H1 (cell line): ENCODE data around the gene PRKAR2A. TPM values are rescaled to one million over a fixed set of nuclear protein-coding genes. Genes with fewer than 3 reads are reported as not detected.

ENCODE experiments used
- CTCF ChIA-PET: fragments of 300-600 bp; sonication (Branson Sonifier 250); formaldehyde crosslinking; loops from one replicate; lab custom pipeline; 2021; ENCODE audit not compliant: partially characterized antibody; lab: Charles Lee
- POLR2A ChIA-PET: fragments of 300-600 bp; sonication (Branson Sonifier 250); formaldehyde crosslinking; loops from one replicate; lab custom pipeline; 2021; ENCODE audit warnings: inconsistent platforms; ENCODE audit not compliant: partially characterized antibody; lab: Charles Lee
- DNase-seq, 2 experiments: peaks; one replicate each; pipeline versions ENCODE4 v3.0.0 to v3.0.0-alpha.2; 2010 to 2022; ENCODE audit warnings: low spot score in 2 of 2, low read depth in 1 of 2, mixed read lengths in 1 of 2
- FAIRE-seq: peaks from 2 replicates; lab custom pipeline; 2011; peaks lifted over from hg19 to GRCh38; lab: Jason Lieb, UNC
- H2AFZ ChIP-seq: 2 replicates; pipeline ENCODE4 v1.8.1; 2012; ENCODE audit warnings: low read length, inconsistent platforms
- H2AK5ac ChIP-seq: 2 replicates; pipeline ENCODE4 v1.6.1; 2013; ENCODE audit warnings: low read depth, low read length
- H2BK120ac ChIP-seq: replicated peaks from 2 replicates; pipeline ENCODE3; 2013; ENCODE audit warnings: low read depth, low read length, inconsistent platforms
- H2BK12ac ChIP-seq: 2 replicates; pipeline ENCODE4 v1.6.1; 2013; ENCODE audit warnings: low read depth, low read length
- H2BK15ac ChIP-seq: 2 replicates; pipeline ENCODE4 v1.6.1; 2013; ENCODE audit warnings: low read length
- H2BK20ac ChIP-seq: 2 replicates; pipeline ENCODE4 v1.6.1; 2013; ENCODE audit warnings: low read length
- H2BK5ac ChIP-seq: 2 replicates; pipeline ENCODE4 v1.6.1; 2013; ENCODE audit warnings: low read depth, low read length
- H3K14ac ChIP-seq: 2 replicates; pipeline ENCODE4 v1.6.1; 2013; ENCODE audit warnings: inconsistent platforms; ENCODE audit not compliant: insufficient read length
- H3K18ac ChIP-seq: 2 replicates; pipeline ENCODE4 v1.6.1; 2013; ENCODE audit warnings: low read length; ENCODE audit errors: extremely low read depth
- H3K23ac ChIP-seq: 2 replicates; pipeline ENCODE4 v1.6.1; 2013; ENCODE audit warnings: inconsistent platforms; ENCODE audit not compliant: insufficient read length
- H3K23me2 ChIP-seq: 2 replicates; pipeline ENCODE4 v1.6.1; 2013; ENCODE audit warnings: low read depth, low read length
- H3K27ac ChIP-seq: 2 replicates; pipeline ENCODE4 v1.6.1; 2011; ENCODE audit warnings: low read depth, low read length, inconsistent platforms
- H3K27me3 ChIP-seq, 4 experiments: replicated peaks in 1 of 4; 1 replicate in 1 of 4; 2 replicates in 3 of 4; pipeline versions ENCODE4 v1.6.1 to v1.8.1; 2011 to 2013; ENCODE audit warnings: low read length in 3 of 4, mild to moderate bottlenecking in 3 of 4, inconsistent platforms in 2 of 4, mixed read lengths in 2 of 4, moderate library complexity in 1 of 4; ENCODE audit not compliant: control insufficient read depth in 3 of 4, insufficient read depth in 3 of 4; ENCODE audit errors: extremely low read depth in 1 of 4
- H3K36me3 ChIP-seq, 4 experiments: 2 replicates each; pipeline versions ENCODE4 v1.6.1 to v1.8.1; 2011 to 2013; ENCODE audit warnings: mild to moderate bottlenecking in 4 of 4, low read length in 3 of 4, moderate library complexity in 2 of 4, control low read depth in 1 of 4, inconsistent platforms in 1 of 4; ENCODE audit not compliant: insufficient read depth in 4 of 4, control insufficient read depth in 2 of 4
- H3K4ac ChIP-seq: replicated peaks from 2 replicates; pipeline ENCODE3; 2013; ENCODE audit warnings: low read length, low read depth, mixed read lengths, inconsistent platforms; ENCODE audit not compliant: insufficient read length
- H3K4me1 ChIP-seq, 4 experiments: replicated peaks in 1 of 4; 1 replicate in 1 of 4; 2 replicates in 3 of 4; pipeline versions ENCODE4 v1.6.1 to v1.8.1; 2011 to 2013; ENCODE audit warnings: low read length in 3 of 4, inconsistent platforms in 2 of 4, mixed read lengths in 1 of 4; ENCODE audit not compliant: insufficient read depth in 4 of 4, control insufficient read depth in 3 of 4
- H3K4me2 ChIP-seq, 2 experiments: 2 replicates each; pipeline versions ENCODE4 v1.6.1 to v1.8.1; 2011 to 2013; ENCODE audit warnings: low read depth in 2 of 2, low read length in 2 of 2, control low read depth in 1 of 2, inconsistent platforms in 1 of 2, mild to moderate bottlenecking in 1 of 2; ENCODE audit not compliant: insufficient read depth in 1 of 2
- H3K4me3 ChIP-seq, 4 experiments: fragments of 200-600, 300-600 bp in 1 of 4; sonication (generic), shearing (Covaris generic), sonication (Bioruptor Twin) in 1 of 4; 2 replicates each; pipeline versions ENCODE4 v1.5.1 to v1.8.1; 2011 to 2016; ENCODE audit warnings: low read length in 4 of 4, low read depth in 3 of 4, control low read depth in 2 of 4, inconsistent platforms in 2 of 4, mild to moderate bottlenecking in 2 of 4, mixed read lengths in 1 of 4, moderate library complexity in 1 of 4; ENCODE audit not compliant: insufficient read depth in 2 of 4; ENCODE audit errors: extremely low read depth in 1 of 4
- H3K56ac ChIP-seq: replicated peaks from 2 replicates; pipeline ENCODE3; 2013; ENCODE audit warnings: low read depth, mild to moderate bottlenecking, mixed read lengths, low read length, inconsistent platforms; ENCODE audit not compliant: insufficient read length
- H3K79me1 ChIP-seq: 2 replicates; pipeline ENCODE4 v1.6.1; 2013; ENCODE audit warnings: low read depth, low read length, control low read depth
- H3K79me2 ChIP-seq, 2 experiments: 2 replicates each; pipeline versions ENCODE4 v1.6.1 to v1.8.1; 2012 to 2013; ENCODE audit warnings: low read length in 2 of 2, mild to moderate bottlenecking in 2 of 2, inconsistent platforms in 1 of 2; ENCODE audit not compliant: insufficient read depth in 2 of 2, control insufficient read depth in 1 of 2
- H3K9ac ChIP-seq, 4 experiments: replicated peaks in 1 of 4; 1 replicate in 1 of 4; 2 replicates in 3 of 4; pipeline versions ENCODE4 v1.6.1 to v1.8.1; 2011 to 2013; ENCODE audit warnings: low read depth in 3 of 4, low read length in 3 of 4, control low read depth in 2 of 4, mild to moderate bottlenecking in 2 of 4, moderate library complexity in 2 of 4, inconsistent platforms in 1 of 4; ENCODE audit errors: extremely low read depth in 1 of 4
- H3K9me3 ChIP-seq, 2 experiments: 2 replicates each; pipeline versions ENCODE4 v1.6.1 to v1.8.1; 2012 to 2013; ENCODE audit warnings: mild to moderate bottlenecking in 2 of 2, moderate library complexity in 2 of 2, control low read depth in 1 of 2, inconsistent platforms in 1 of 2, low read depth in 1 of 2, low read length in 1 of 2, mixed read lengths in 1 of 2; ENCODE audit not compliant: insufficient read depth in 2 of 2
- H4K20me1 ChIP-seq, 2 experiments: replicated peaks in 1 of 2; 2 replicates each; pipeline versions ENCODE3 to v1.8.1; 2011 to 2013; ENCODE audit warnings: inconsistent platforms in 2 of 2, low read length in 2 of 2, mild to moderate bottlenecking in 1 of 2; ENCODE audit not compliant: insufficient read depth in 2 of 2, control insufficient read depth in 1 of 2
- H4K5ac ChIP-seq: 2 replicates; pipeline ENCODE4 v1.6.1; 2013; ENCODE audit warnings: low read length, low read depth, mixed read lengths, inconsistent platforms; ENCODE audit not compliant: insufficient read length
- H4K8ac ChIP-seq: 2 replicates; pipeline ENCODE4 v1.8.0; 2013; ENCODE audit warnings: mild to moderate bottlenecking, moderate library complexity, low read length, inconsistent platforms; ENCODE audit not compliant: insufficient read depth; ENCODE audit errors: extremely low read depth
- H4K91ac ChIP-seq: replicated peaks from 2 replicates; pipeline ENCODE3; 2013; ENCODE audit warnings: low read length, mixed read lengths, inconsistent platforms; ENCODE audit not compliant: insufficient read length
- BACH1 ChIP-seq: IDR thresholded peaks from 2 replicates; pipeline ENCODE4 v1.6.1; 2012; ENCODE audit warnings: low read length, improper control_type of control experiment
- BCL11A ChIP-seq, 2 experiments: IDR thresholded peaks; one replicate each; pipeline ENCODE4 v1.6.1; 2011; ENCODE audit warnings: low read depth in 2 of 2, low read length in 2 of 2, mild to moderate bottlenecking in 2 of 2
- BRCA1 ChIP-seq: IDR thresholded peaks from 2 replicates; pipeline ENCODE4 v1.6.1; 2012; ENCODE audit warnings: low read depth, low read length, improper control_type of control experiment
- EZH2 ChIP-seq: fragments of 200-600 bp; sonication (generic); IDR thresholded peaks from 2 replicates; pipeline ENCODE4 v1.7.1; 2012; ENCODE audit warnings: low read depth, mild to moderate bottlenecking, moderate library complexity, low read length, inconsistent platforms; ENCODE audit not compliant: severe bottlenecking
- HDAC6 ChIP-seq: IDR thresholded peaks from one replicate; pipeline ENCODE4 v1.7.1; 2012; ENCODE audit warnings: low read depth, mild to moderate bottlenecking, inconsistent platforms, low read length, moderate library complexity
- KDM4A ChIP-seq: IDR thresholded peaks from one replicate; pipeline ENCODE4 v1.7.1; 2012; ENCODE audit warnings: low read depth, mild to moderate bottlenecking, moderate library complexity, low read length, inconsistent platforms; ENCODE audit not compliant: severe bottlenecking
- KDM5A ChIP-seq: fragments of 200-600 bp; IDR thresholded peaks from 2 replicates; pipeline ENCODE4 v1.7.1; 2012; ENCODE audit warnings: mild to moderate bottlenecking, low read length, inconsistent platforms, mixed read lengths
- NANOG ChIP-seq: IDR thresholded peaks from 2 replicates; pipeline ENCODE4 v1.6.1; 2011; ENCODE audit warnings: low read length, low read depth, mild to moderate bottlenecking, inconsistent platforms; ENCODE audit not compliant: insufficient read depth, poor library complexity, severe bottlenecking
- POLR2A ChIP-seq, 2 experiments: IDR thresholded peaks; 1 replicate in 1 of 2; 2 replicates in 1 of 2; pipeline ENCODE4 v1.6.1; 2011; ENCODE audit warnings: low read depth in 2 of 2, low read length in 2 of 2, mild to moderate bottlenecking in 2 of 2; ENCODE audit errors: control extremely low read depth in 1 of 2
- RAD21 ChIP-seq, 2 experiments: IDR thresholded peaks in 1 of 2; conservative IDR thresholded peaks in 1 of 2; 2 replicates each; pipeline ENCODE4 v1.6.1; 2011; ENCODE audit warnings: low read depth in 2 of 2, low read length in 2 of 2, improper control_type of control experiment in 1 of 2, inconsistent platforms in 1 of 2, mild to moderate bottlenecking in 1 of 2, moderate library complexity in 1 of 2
- RFX5 ChIP-seq: IDR thresholded peaks from 2 replicates; pipeline ENCODE4 v1.6.1; 2011; ENCODE audit warnings: low read depth, low read length, improper control_type of control experiment, borderline replicate concordance
- RXRA ChIP-seq: IDR thresholded peaks from 2 replicates; pipeline ENCODE4 v1.6.1; 2011; ENCODE audit warnings: low read depth, mild to moderate bottlenecking, low read length, moderate library complexity; ENCODE audit not compliant: insufficient read depth
- SUZ12 ChIP-seq: fragments of 200-600 bp; sonication (generic); IDR thresholded peaks from 2 replicates; pipeline ENCODE4 v1.6.1; 2012; ENCODE audit warnings: mild to moderate bottlenecking, inconsistent platforms, low read length, moderate library complexity, mixed read lengths
- TBP ChIP-seq: IDR thresholded peaks from 2 replicates; pipeline ENCODE4 v1.6.1; 2011; ENCODE audit warnings: low read depth, low read length, improper control_type of control experiment
- TEAD4 ChIP-seq: IDR thresholded peaks from 2 replicates; pipeline ENCODE4 v1.6.1; 2012; ENCODE audit warnings: low read depth, low read length, inconsistent platforms, mixed read lengths
- YY1 ChIP-seq: IDR thresholded peaks from 2 replicates; pipeline ENCODE4 v1.6.1; 2011; ENCODE audit warnings: low read depth, mild to moderate bottlenecking, low read length
- WGBS, 2 experiments: shearing (Covaris generic) in 1 of 2; methylation state at CpG; one replicate each; pipeline versions ENCODE4 v1.1.6 to v1.1.7; 2013 to 2015; ENCODE audit warnings: low lambda C conversion rate in 2 of 2, mixed read lengths in 2 of 2, inconsistent platforms in 1 of 2, low coverage in 1 of 2, missing lambda C conversion rate in 1 of 2; ENCODE audit not compliant: insufficient replicate concordance in 2 of 2, insufficient coverage in 1 of 2, insufficient read length in 1 of 2; ENCODE audit errors: extremely low coverage in 1 of 2, missing lambda C conversion rate in 1 of 2; 5-methylcytosine and 5-hydroxymethylcytosine counted together
- polyA plus RNA-seq, 7 experiments: library from polyadenylated mRNA; depleted of rRNA in 3 of 7; stranded (reverse) in 5 of 7; unstranded in 2 of 7; fragments of >200 nt in 5 of 7; fragments of 200-250 nt in 2 of 7; gene quantifications; 1 replicate in 5 of 7; 2 replicates in 1 of 7; 4 replicates in 1 of 7; pipeline versions ENCODE4 v1.2.1 to v1.2.3, GENCODE V29; 2011 to 2013; ENCODE audit warnings: missing spikeins in 2 of 7, mixed read lengths in 2 of 7
- total RNA-seq: library from RNA; stranded (reverse); fragmentation: NEBNext Ultra II Directional; extraction: Animal tissue kit (Norgen Biotek cat#: 25700); gene quantifications from 2 replicates; pipeline ENCODE4 v1.2.1, GENCODE V29; 2021

Gene PRKAR2A
- total and polyA plus RNA-seq, 2 of the 8 experiments (the other 6 are each of a cell fraction or from before 2014, with no cell fraction given), result 6.3 to 42.4 TPM

GRCh38 chr3:48811524-48811923 lies 36.1 kb downstream of the PRKAR2A start:
- no peak overlapping the region for H3K56ac ChIP-seq
- no peak for DNase-seq
- H2BK15ac ChIP-seq, result no peak overlapping the region
- ChIA-PET POLR2A (interaction anchor here (0.7 kb wide), 1 partner anchor 99 kb away, joined by 3 read pairs; no protein-coding TSS in a partner anchor), CTCF (no interaction called here)
- no peak overlapping the region for H3K4me3 ChIP-seq
- H4K5ac ChIP-seq, result no peak overlapping the region
- no peaks in the 10 kb centered on the region for H3K27me3 ChIP-seq
- H2BK12ac ChIP-seq, result no peak overlapping the region
- no peak overlapping the region for H2BK120ac ChIP-seq
- no peaks in the 10 kb centered on the region for H3K4me1 ChIP-seq
- H3K4ac ChIP-seq, result no peak overlapping the region
- WGBS, 2 experiments, result 86% methylated on average over 3 of the region's 3 CpGs; no CpG with 5 or more reads in 1 of the 2 experiments
- H3K14ac ChIP-seq, result no peak overlapping the region
- H3K9ac ChIP-seq, result no peak overlapping the region
- H3K36me3 ChIP-seq, result no peaks in the 10 kb centered on the region
- H3K4me2 ChIP-seq, result no peak overlapping the region
- no peaks in the 10 kb centered on the region for H3K23me2 ChIP-seq
- no peak overlapping the region for H2BK5ac ChIP-seq
- H3K9me3 ChIP-seq, result no peaks in the 10 kb centered on the region
- no peak overlapping the region for H3K27ac ChIP-seq
- no peaks in the 10 kb centered on the region for H3K79me1 ChIP-seq
- H4K8ac ChIP-seq, result no peak overlapping the region
- H4K20me1 ChIP-seq, result no peaks in the 10 kb centered on the region
- no peak overlapping the region for H2AFZ ChIP-seq
- H3K23ac ChIP-seq, result no peak overlapping the region
- H3K18ac ChIP-seq, result no peak overlapping the region
- no peak overlapping the region for H2BK20ac ChIP-seq
- H3K79me2 ChIP-seq, result no peaks in the 10 kb centered on the region
- H4K91ac ChIP-seq, result no peak overlapping the region
- no peak overlapping the region for H2AK5ac ChIP-seq
- FAIRE-seq, result no peak
- TF ChIP-seq TEAD4 (no peak), RXRA (no peak), HDAC6 (no peak), KDM4A (no peak), BACH1 (no peak), YY1 (no peak), RAD21 (IDR thresholded peaks at IDR 0.05 in 1 of 2, conservative IDR thresholded peaks at IDR 0.05 in 1 of 2; ENCODE audit: low read depth in 2 of 2, low read length in 2 of 2) (no peak), POLR2A (IDR thresholded peaks at IDR 0.05; ENCODE audit: control extremely low read depth in 1 of 2, low read depth in 2 of 2, low read length in 2 of 2) (no peak), BRCA1 (no peak), EZH2 (no peak), TBP (no peak), NANOG (no peak), SUZ12 (no peak), BCL11A (IDR thresholded peaks at IDR 0.05; ENCODE audit: low read depth in 2 of 2, low read length in 2 of 2) (no peak), KDM5A (no peak), RFX5 (no peak)
